GM18502 (cell line): ENCODE results near the gene SDHD.

Experiments
- ATAC-seq: cut with Tn5 transposase; IDR thresholded peaks from one replicate; pipeline ENCODE4 v1.9.1; 2021; ENCODE audit warnings: mild to moderate bottlenecking; ENCODE audit not compliant: unreplicated experiment, poor library complexity

The SDHD gene

GRCh38 chr11:112097734-112098528, 11.3 kb downstream of the SDHD start:
- no peak for ATAC-seq

GRCh38 chr11:112100462-112100861, 13.8 kb downstream of the SDHD start:
- no peak for ATAC-seq

- no peak for ATAC-seq
These were observed 16.8 kb downstream of the SDHD start for GRCh38 chr11:112103446-112103845.

GRCh38 chr11:112106070-112106469, 19.4 kb downstream of the SDHD start:
- ATAC-seq = no peak

DNA sequence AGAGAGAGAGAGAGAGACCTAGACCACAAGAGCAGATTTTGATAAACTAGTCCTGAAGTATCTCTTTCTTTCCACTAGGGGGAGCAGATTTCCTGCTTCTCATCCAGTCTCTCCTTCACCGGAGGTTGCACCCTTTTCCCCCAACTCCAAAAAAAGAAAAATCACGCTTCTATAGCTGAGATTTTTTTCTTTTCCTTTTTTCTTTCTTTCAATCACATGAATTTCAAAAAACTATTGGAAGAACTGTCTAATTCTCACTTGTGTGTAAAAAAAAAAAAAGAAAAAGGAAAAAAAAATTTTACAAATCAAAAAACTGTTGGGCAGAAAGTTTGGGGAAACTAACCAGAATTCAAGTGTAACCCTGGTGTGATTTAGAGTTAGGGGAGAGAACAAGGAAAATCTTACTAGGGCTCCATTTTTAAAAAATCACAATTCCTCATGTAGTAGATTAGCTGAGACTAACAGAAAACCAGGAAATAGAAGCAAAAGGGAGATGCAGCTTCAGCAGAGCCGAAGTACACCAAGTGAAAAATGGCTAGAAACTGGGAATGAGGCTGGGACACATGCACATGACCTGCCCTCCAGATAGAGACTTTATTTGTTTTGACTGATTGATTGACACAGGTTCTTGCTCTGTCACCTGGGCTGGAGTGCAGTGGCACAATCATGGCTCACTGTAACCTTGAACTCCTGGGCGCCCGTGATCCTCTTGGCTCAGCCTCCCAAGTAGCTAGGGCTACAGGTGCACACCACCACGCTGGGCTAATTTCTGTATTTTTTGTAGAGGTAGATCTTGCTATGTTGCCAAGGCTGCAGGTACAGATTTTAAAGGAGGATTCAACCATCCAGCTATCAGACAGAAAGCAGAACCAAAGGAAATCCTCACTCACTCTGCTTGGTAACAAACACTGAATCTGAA, 27.1 kb downstream of the SDHD start:
- no peak for ATAC-seq

DNA sequence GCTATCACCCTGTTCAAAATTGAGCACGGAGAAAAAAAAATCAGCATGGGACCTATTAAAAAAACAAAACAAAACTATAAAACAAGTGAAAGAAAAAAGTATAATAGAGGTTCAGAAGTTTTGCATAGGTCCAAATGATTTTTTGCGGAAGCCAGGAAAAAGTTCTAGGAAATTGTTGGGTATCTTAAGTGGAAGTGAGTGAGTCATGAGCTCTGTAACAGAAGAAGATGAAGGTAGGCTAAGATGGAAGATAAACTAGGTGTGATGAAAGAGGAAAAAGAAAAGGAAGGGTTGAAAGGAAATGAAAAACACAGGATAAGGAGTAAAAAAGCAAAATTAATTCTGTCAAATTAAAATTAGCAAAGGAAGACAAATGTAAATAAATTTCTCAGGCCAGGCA, 27.8 kb downstream of the SDHD start:
- no peak for ATAC-seq

- no peak for ATAC-seq
These were observed 28.7 kb downstream of the SDHD start for GRCh38 chr11:112115386-112115785.

DNA sequence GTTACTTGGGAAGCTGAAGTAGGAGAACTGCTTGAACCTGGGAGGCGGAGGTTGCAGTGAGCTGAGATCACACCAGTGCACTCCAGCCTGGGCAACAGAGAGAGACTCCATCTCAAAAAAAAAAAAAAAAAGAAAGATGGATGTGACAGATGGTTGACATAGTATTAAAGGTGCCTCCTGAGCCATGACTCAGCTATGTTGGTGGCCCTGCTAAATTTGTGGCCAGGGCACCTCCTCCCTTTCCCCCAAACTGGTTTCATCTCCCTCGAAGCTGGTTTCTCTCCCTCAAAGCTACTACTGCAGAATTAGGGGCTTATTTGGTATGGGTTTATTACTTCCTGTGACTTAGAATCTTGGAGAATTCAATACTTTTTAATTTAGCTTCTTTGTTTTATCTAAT, 31.5 kb downstream of the SDHD start:
- ATAC-seq = no peak

DNA sequence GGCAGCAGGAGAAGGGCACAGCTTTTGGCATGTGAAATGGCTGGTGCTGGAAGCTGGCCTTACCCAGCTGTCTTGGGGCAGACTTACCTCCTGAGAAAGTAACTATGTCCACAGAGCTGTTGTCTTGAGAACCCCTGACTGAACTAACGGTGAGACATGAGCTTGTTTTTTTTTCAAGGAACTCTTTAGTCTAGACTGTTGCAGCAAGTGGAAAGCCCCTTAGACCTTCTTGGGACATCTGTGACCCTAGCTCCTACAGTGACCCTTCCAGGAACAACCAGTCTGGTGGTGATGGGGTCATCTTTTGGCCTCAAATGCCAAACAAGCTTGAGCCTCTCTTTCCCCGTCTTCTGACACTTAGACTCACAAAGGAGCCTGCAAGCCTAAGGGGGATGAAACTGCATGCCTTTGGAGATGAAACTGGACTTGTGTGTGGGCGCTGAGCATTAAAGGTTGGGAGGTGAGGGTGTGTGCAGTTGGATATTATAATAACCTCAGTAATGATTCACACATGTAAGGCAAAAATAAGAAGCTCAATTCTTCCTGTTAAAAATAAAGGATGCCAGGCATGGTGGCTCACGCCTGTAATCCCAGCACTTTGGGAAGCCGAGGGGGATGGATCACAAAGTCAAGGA, 35.4 kb downstream of the SDHD start:
- no peak for ATAC-seq

GRCh38 chr11:112123129-112123528, 36.5 kb downstream of the SDHD start:
- ATAC-seq = no peak

DNA sequence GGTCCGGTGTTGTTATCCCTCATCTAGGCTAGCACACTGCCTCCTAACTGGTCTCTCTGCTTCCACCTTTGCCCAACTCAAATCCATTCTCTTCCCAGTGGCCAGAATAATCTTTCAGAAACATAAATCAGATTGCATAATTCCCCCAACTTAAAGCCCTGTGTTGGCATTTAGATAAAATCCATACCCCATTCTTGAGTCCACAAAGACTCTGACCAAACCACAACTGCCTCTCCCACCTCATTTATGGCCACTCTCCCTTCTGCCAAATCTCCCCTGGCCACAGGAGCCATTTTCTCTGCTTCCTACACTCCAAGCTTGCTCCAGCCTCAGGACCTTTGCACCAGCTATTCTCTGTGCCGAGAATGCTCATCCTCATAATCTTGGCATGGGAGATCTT, 40.4 kb downstream of the SDHD start:
- ATAC-seq = no peak

- ATAC-seq = no peak
These were observed 41.9 kb downstream of the SDHD start for GRCh38 chr11:112128483-112129121.

- ATAC-seq = no peak
These were observed 43.0 kb downstream of the SDHD start for GRCh38 chr11:112129656-112130055.

DNA sequence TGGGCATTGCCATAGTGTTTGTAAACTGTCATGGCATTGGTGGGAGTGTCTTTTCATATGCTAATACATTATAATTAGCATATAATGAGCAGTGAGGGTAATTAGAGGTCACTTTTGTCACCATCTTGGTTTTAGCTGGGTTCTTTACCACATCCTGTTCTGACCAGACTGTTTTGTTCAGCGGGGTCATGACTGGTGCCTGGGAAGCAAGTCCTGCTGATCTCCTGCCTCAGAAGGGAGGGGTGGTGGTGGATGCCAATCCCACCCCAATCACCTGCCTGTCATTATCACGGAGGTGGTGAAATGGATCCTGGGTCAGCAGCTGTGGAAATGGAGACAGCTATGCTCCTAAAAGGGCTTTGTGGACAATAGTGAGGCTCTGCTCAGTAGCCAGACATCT, 46.1 kb downstream of the SDHD start:
- ATAC-seq = no peak

- ATAC-seq = no peak
These were observed 47.8 kb downstream of the SDHD start for GRCh38 chr11:112134473-112134872.

DNA sequence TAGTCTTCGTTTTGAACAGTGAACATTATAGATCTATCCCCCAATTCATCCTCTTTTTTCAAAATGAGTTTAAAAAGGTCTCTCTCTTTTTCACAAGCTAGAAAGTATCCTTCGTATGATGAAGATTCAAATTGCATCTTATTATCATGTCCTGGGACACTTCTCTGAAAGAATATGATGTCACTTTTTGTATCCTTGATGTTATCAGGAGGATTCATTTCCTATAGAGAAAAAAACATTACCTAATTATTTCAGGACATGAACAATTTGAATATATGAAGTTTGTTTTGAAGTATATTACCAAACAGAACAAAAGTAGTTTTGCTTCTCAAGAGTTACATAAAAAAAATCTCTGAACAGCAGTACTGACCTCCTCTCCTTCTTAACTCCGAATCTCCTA, 56.9 kb downstream of the SDHD start:
- no peak for ATAC-seq
